ENCODE data around the gene AMBRA1. TPM values are rescaled to one million over a fixed set of nuclear protein-coding genes. Genes with fewer than 3 reads are reported as not detected.

The AMBRA1 gene
- total and polyA plus RNA-seq, 12 donors = 5.2 to 23.3 (median 16.0) TPM

DNA sequence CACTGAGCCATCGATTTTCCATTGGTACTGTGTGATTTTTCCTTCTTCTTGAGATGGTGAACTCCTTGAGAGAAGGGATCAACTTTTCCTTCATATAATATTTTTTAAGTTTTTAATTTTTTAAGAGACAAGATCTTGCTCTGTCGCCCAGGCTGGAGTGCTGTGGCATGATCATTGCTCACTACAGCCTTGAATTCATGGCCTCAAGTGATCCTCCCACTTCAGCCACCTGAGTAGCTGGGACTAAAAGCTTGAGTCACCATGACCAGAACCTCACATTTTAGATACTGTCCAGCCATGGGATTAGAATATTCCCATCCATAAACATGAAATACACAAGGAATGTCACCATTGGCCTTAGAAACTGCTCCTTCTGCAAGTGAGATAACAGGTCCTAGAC lies 135.3 kb downstream of the AMBRA1 start:
- intact Hi-C loops (cut with DNase I) = no loop called here
- ATAC-seq = no peak
- WGBS, 2 donors = 94 to 96% methylated on average over 2 of the region's 2 CpGs
- TF ChIP-seq, protein P1, sequence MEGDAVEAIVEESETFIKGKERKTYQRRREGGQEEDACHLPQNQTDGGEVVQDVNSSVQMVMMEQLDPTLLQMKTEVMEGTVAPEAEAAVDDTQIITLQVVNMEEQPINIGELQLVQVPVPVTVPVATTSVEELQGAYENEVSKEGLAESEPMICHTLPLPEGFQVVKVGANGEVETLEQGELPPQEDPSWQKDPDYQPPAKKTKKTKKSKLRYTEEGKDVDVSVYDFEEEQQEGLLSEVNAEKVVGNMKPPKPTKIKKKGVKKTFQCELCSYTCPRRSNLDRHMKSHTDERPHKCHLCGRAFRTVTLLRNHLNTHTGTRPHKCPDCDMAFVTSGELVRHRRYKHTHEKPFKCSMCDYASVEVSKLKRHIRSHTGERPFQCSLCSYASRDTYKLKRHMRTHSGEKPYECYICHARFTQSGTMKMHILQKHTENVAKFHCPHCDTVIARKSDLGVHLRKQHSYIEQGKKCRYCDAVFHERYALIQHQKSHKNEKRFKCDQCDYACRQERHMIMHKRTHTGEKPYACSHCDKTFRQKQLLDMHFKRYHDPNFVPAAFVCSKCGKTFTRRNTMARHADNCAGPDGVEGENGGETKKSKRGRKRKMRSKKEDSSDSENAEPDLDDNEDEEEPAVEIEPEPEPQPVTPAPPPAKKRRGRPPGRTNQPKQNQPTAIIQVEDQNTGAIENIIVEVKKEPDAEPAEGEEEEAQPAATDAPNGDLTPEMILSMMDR (IDR thresholded peaks at IDR 0.05) = no peak
- peaks cover 0 to 15% (median 0%) of the 10 kb centered on the region in 9 donors for H3K4me1 ChIP-seq
- no peak overlapping the region for H3K27ac ChIP-seq
- H3K27me3 ChIP-seq = no peaks in the 10 kb centered on the region
- H3K4me3 ChIP-seq = no peak overlapping the region
- H3K9me3 ChIP-seq = no peaks in the 10 kb centered on the region
- H3K36me3 ChIP-seq = no peaks in the 10 kb centered on the region
- no peak for DNase-seq

DNA sequence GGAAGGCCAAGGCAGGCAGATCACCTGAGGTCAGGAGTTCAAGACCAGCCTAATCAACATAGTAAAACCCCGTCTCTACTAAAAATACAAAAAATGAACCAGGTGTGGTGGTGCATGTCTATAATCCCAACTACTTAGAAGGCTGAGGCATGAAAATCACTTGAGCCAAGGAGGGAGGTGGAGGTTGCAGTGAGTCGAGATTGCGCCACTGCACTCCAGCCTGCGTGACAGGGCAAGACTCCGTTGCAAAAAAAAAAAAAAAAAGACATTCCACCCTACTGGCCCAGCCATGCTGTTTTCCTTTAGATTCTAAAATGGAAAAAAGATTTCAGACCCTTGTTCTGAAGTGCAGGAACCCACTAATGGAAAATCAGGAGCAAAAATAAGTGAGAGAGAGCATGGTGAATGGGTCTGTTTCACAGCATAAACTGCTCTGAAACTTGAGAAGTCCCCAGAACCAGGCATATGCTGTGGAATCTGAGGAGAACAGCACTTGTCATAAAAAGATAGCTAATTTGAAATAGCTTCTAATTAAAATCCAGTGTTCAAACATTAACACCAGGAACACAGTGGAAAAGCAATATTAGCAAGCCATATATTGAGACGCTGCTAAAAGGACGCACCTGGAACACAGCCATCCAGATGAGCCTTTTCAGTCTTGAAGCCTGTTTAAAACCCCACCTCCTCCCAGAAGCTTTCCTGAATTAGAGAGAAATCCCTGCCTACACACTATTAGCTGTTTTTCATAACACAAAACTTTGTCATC lies 136.0 kb downstream of the AMBRA1 start:
- DNase-seq = no peak
- no peak for ATAC-seq
- 90 to 93% methylated on average over 7 of the region's 7 CpGs for WGBS, 2 donors
- Histone ChIP-seq H3K27me3 (no peaks in the 10 kb centered on the region), H3K4me1 (peaks cover 0 to 12% (median 0%) of the 10 kb centered on the region in 9 donors), H3K4me3 (no peak overlapping the region), H3K9me3 (no peaks in the 10 kb centered on the region), H3K27ac (no peak overlapping the region), H3K36me3 (no peaks in the 10 kb centered on the region)
- intact Hi-C loops (cut with DNase I) = no loop called here
- TF ChIP-seq, protein P1 (IDR thresholded peaks at IDR 0.05) = no peak

DNA sequence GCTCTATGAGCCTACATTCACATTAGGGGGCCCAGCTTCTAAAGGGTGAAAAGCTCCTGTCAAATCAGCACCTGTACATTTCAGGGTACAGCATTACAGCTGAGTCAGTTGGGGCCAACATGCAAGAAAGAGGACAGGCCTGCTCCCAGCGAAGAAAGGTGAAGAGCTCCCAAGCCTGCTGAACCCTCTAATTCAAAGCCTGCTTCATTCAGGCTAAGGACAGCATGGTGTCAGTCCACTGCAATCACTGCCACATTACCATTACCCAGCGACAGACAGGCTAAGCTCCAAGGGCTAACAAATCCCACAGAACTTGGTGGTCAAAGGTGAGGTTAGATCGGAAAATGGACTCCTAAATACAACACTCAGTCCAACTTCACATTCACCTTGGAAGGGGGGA lies 136.8 kb downstream of the AMBRA1 start:
- no peaks in the 10 kb centered on the region for H3K9me3 ChIP-seq
- peaks cover 0 to 12% (median 0%) of the 10 kb centered on the region in 9 donors for H3K4me1 ChIP-seq
- H3K27ac ChIP-seq = no peak overlapping the region
- TF ChIP-seq, protein P1 (IDR thresholded peaks at IDR 0.05) = no peak
- no peaks in the 10 kb centered on the region for H3K27me3 ChIP-seq
- DNase-seq = no peak
- intact Hi-C loops (cut with DNase I) = no loop called here
- ATAC-seq = no peak
- no peaks in the 10 kb centered on the region for H3K36me3 ChIP-seq
- WGBS, 2 donors = 92 to 97% methylated on average over 3 of the region's 3 CpGs
- no peak overlapping the region for H3K4me3 ChIP-seq

DNA sequence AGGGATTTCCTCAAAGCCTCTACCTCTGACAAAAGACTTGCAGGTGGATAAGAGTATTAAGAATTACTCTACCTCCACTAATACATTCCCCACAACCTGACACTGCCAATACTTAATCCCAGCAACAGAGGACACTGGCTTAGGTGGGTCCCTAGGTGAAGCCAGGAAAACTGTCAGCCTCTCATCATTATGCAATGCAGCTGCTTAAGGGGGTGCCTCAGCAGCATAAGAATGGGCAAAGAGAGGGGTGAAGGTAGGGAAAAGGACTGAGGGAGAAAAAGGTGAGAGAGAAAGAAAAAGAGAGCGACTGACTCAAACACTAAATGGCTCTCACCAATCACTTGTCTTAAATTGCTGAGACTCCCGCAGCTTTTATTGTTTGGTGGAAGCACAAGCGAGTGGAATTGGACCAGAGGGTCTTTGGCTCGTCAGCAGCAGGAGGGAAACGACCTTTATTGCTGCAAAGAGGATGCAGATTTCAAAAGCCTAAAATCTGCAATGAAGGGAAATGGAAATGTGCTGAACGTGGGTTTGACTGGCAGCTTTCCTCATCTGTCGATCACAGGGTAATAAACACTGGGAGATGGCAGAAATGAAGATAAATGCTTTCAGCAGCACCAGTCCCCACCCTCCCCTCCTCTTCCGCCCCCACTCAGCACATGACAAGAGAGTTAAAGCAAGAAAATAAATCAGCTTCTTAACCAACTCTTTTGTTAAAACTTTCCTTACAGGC lies 137.4 kb downstream of the AMBRA1 start:
- whole genome bisulfite sequencing, 2 donors = 69 to 74% methylated on average over 8 of the region's 8 CpGs
- Histone ChIP-seq H3K4me1 (peaks cover 0 to 11% (median 2%) of the 10 kb centered on the region in 9 donors), H3K27me3 (no peaks in the 10 kb centered on the region), H3K9me3 (no peaks in the 10 kb centered on the region), H3K27ac (no peak overlapping the region), H3K4me3 (no peak overlapping the region), H3K36me3 (no peaks in the 10 kb centered on the region)
- TF ChIP-seq, protein P1 (IDR thresholded peaks at IDR 0.05) = no peak
- intact Hi-C loops (cut with DNase I) = no loop called here
- no peak for DNase-seq
- no peak for ATAC-seq
